Tibial nerve (tissue), 4 donors: ENCODE results near the gene NOS1AP. TPM values are rescaled to one million over a fixed set of nuclear protein-coding genes. Genes with fewer than 3 reads are reported as not detected.

Source experiments
- DNase-seq, 2 donors: peaks; one replicate each; pipeline ENCODE4 v3.0.0-alpha.2; 2019; ENCODE audit warnings: low spot score in 2 of 2
- H3K27ac ChIP-seq, 4 donors: fragments of 200-600 bp; sonication (generic) in 3 of 4; one replicate each; pipeline ENCODE4 v1.5.1; 2017 to 2019; ENCODE audit warnings: mild to moderate bottlenecking in 1 of 4
- H3K27me3 ChIP-seq, 2 donors: fragments of 200-600 bp; sonication (generic) in 1 of 2; one replicate each; pipeline versions ENCODE4 v1.5.1 to v1.6.0; 2017 to 2019
- H3K36me3 ChIP-seq, 3 donors: fragments of 200-600 bp; sonication (generic); one replicate each; pipeline ENCODE4 v1.5.1; 2018 to 2019
- H3K4me1 ChIP-seq, 4 donors: fragments of 200-600 bp; sonication (generic) in 3 of 4; one replicate each; pipeline ENCODE4 v1.5.1; 2017 to 2019
- H3K4me3 ChIP-seq, 4 donors: fragments of 200-600 bp; sonication (generic) in 3 of 4; one replicate each; pipeline ENCODE4 v1.5.1; 2017 to 2019; ENCODE audit warnings: mild to moderate bottlenecking in 1 of 4, moderate library complexity in 1 of 4
- H3K9me3 ChIP-seq, 4 donors: fragments of 200-600 bp; sonication (generic) in 3 of 4; one replicate each; pipeline ENCODE4 v1.5.1; 2017 to 2019
- EP300 ChIP-seq, 2 donors: sonication (generic); formaldehyde crosslinking; IDR thresholded peaks; one replicate each; pipeline ENCODE4 v1.6.1; 2017; ENCODE audit warnings: antibody characterized with exemption in 2 of 2, mild to moderate bottlenecking in 1 of 2
- POLR2A ChIP-seq, 2 donors: fragments of 450-650 bp; IDR thresholded peaks; one replicate each; pipeline ENCODE4 v1.6.1; 2017; ENCODE audit warnings: antibody characterized with exemption in 2 of 2, mild to moderate bottlenecking in 2 of 2, moderate library complexity in 2 of 2
- WGBS, 2 donors: methylation state at CpG; one replicate each; pipeline ENCODE4 v1.1.5; 2018; 5-methylcytosine and 5-hydroxymethylcytosine counted together
- total RNA-seq, 4 donors: library from RNA; depleted of rRNA; stranded (reverse); fragments of >200 nt; gene quantifications; one replicate each; pipeline ENCODE4 v1.1.0, GENCODE V29; 2016
- TF ChIP-seq, protein P1 (sequence below), 5 experiments: fragments of 200-600 bp in 3 of 5; fragments of 450-650 bp in 2 of 5; sonication (generic) in 3 of 5; IDR thresholded peaks; one replicate each; pipeline ENCODE4 v1.5.1; 2016 to 2019; ENCODE audit warnings: antibody characterized with exemption in 5 of 5, mild to moderate bottlenecking in 3 of 5, moderate library complexity in 2 of 5

Gene NOS1AP
- total RNA-seq, 4 donors from 2014 or later, result 2.7 to 11.2 (median 5.3) TPM

DNA sequence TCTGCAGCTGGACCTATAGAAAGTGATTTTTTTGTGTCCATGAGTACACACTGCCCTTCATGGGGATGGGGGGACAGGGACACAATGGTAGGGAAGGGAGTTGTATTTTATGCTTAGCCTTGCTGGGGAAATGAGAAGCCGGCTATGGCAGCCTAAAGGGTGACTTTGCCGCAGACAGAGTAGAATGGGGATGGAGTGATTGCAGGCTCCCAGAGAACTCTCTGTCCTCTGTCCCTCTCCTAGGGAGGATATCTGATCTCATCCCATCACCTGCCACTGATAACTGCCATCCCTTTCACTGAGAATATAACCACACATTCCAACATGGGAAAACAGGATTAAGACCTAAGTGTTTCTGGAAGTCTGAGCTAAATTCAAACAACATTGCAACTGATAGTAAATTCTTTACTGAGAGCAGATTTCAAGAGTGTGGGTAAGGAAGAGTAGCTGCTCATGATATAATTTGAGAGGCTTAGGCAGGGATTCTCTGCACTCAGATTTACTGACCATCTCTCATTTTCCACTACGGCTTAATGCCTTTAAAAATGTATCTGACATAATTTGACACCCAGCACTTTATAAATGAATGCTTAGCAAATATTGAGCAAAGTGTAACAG, 328.6 kb downstream of the NOS1AP start:
- Histone ChIP-seq H3K4me1 (no peaks in the 10 kb centered on the region), H3K36me3 (no peaks in the 10 kb centered on the region), H3K27ac (no peak overlapping the region), H3K4me3 (no peak overlapping the region), H3K27me3 (no peaks in the 10 kb centered on the region), H3K9me3 (no peaks in the 10 kb centered on the region)
- DNase-seq, result no peak
- TF ChIP-seq, protein P1, sequence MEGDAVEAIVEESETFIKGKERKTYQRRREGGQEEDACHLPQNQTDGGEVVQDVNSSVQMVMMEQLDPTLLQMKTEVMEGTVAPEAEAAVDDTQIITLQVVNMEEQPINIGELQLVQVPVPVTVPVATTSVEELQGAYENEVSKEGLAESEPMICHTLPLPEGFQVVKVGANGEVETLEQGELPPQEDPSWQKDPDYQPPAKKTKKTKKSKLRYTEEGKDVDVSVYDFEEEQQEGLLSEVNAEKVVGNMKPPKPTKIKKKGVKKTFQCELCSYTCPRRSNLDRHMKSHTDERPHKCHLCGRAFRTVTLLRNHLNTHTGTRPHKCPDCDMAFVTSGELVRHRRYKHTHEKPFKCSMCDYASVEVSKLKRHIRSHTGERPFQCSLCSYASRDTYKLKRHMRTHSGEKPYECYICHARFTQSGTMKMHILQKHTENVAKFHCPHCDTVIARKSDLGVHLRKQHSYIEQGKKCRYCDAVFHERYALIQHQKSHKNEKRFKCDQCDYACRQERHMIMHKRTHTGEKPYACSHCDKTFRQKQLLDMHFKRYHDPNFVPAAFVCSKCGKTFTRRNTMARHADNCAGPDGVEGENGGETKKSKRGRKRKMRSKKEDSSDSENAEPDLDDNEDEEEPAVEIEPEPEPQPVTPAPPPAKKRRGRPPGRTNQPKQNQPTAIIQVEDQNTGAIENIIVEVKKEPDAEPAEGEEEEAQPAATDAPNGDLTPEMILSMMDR (IDR thresholded peaks at IDR 0.05), result no peak
- TF ChIP-seq POLR2A (IDR thresholded peaks at IDR 0.05), result no peak
- no peak for TF ChIP-seq EP300 (IDR thresholded peaks at IDR 0.05)
- 46 to 65% methylated on average over 3 of the region's 3 CpGs for WGBS, 2 donors

DNA sequence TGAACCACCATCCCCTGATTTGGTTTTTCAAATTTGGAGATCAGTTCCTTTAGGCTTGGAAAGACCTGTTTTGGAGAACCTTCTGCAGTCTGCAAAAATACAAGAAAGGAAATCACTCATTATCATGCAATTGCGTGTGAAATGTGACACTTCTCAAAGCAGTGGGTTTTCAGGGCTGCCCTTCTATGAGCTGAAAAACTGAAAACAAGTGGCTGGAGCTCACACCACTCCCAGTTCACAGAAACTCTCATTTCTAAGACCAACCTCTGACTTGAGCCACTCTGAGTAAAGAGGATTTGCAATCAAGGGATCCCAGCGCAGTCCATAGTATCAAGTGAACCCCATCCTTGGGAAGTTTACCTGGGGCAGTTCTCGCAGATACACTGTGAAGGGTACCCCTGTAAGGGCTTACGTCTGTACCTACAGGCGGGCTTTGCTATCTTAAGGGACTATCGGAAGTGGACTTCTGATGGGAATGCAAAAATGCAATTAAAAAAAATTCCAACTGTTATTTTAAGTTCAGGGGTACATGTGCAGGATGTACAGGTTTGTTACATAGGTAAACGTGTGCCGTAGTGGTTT, 329.6 kb downstream of the NOS1AP start:
- DNase-seq, result no peak
- TF ChIP-seq, protein P1 (IDR thresholded peaks at IDR 0.05), result no peak
- TF ChIP-seq EP300 (IDR thresholded peaks at IDR 0.05) (no peak), POLR2A (IDR thresholded peaks at IDR 0.05) (no peak)
- no peak overlapping the region for H3K4me3 ChIP-seq
- no peaks in the 10 kb centered on the region for H3K36me3 ChIP-seq
- WGBS, 2 donors, result 86 to 88% methylated on average over 8 of the region's 8 CpGs
- H3K4me1 ChIP-seq, result no peaks in the 10 kb centered on the region
- no peaks in the 10 kb centered on the region for H3K9me3 ChIP-seq
- H3K27me3 ChIP-seq, result no peaks in the 10 kb centered on the region
- no peak overlapping the region for H3K27ac ChIP-seq

DNA sequence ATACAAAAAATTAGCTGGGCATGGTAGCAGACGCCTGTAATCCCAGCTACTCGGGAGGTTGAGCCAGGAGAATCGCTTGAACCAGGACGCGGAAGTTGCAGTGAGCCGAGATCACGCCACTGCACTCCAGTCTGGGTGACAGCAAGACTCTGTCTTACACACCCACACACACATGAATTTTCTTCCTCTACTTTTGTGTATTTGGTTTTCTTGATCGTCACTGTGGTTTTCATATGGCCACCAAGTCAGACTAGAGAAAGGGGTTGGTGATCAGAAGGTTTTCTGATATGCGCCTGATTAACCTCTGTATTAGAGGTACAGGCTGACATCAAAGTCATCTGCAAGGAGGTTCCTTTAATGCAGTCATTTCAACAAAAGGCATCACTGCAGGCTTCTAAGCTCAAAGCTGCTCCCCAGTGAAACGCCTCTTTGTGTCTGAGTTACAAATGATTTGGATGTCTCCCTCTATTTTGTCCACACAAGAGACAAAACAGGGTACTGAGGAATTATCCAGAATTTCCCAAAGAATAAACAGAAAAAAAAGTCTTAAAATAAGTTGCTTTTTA, 331.4 kb downstream of the NOS1AP start:
- WGBS, 2 donors, result 72 to 75% methylated on average over 10 of the region's 10 CpGs
- Histone ChIP-seq H3K27me3 (no peaks in the 10 kb centered on the region), H3K4me3 (no peak overlapping the region), H3K27ac (no peak overlapping the region), H3K9me3 (no peaks in the 10 kb centered on the region), H3K36me3 (no peaks in the 10 kb centered on the region), H3K4me1 (peaks cover 0 to 11% (median 3%) of the 10 kb centered on the region in 4 donors)
- TF ChIP-seq EP300 (IDR thresholded peaks at IDR 0.05), result no peak
- no peak for DNase-seq

DNA sequence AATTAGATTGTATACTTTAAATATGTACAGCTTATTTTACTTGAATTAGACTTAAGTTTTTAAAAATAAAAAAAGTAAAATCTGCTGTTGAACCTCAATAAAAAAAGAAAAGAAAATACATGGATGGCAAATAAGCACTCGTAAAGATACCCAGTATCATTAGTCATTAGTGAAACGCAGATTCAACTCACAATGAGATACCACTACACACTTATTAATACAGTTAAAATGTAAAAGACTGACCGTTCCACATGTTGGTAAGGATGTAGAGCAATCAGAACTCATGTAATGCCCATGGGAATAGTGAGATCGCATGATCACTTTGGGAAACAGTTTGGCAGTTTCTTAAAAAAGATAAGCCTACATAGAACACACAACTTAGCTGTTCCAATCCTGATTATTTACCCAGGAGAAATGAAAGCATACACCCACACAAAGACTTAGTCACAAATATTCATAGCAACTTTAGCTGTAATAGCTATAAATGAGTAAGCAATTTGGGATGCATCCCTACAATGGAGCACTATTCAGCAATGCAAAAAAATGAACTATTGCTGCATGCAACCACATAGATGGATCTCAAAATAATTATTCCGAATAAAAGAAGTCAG, 335.2 kb downstream of the NOS1AP start:
- no peak overlapping the region for H3K27ac ChIP-seq
- no peaks in the 10 kb centered on the region for H3K9me3 ChIP-seq
- peaks cover 0 to 11% (median 5%) of the 10 kb centered on the region in 4 donors for H3K4me1 ChIP-seq
- no peaks in the 10 kb centered on the region for H3K27me3 ChIP-seq
- no peaks in the 10 kb centered on the region for H3K36me3 ChIP-seq
- no peak for DNase-seq
- WGBS, 2 donors, result 44 to 67% methylated on average over 5 of the region's 5 CpGs
- H3K4me3 ChIP-seq, result no peak overlapping the region
- TF ChIP-seq POLR2A (IDR thresholded peaks at IDR 0.05), result no peak
- TF ChIP-seq, protein P1 (IDR thresholded peaks at IDR 0.05), result no peak
- no peak for TF ChIP-seq EP300 (IDR thresholded peaks at IDR 0.05)

DNA sequence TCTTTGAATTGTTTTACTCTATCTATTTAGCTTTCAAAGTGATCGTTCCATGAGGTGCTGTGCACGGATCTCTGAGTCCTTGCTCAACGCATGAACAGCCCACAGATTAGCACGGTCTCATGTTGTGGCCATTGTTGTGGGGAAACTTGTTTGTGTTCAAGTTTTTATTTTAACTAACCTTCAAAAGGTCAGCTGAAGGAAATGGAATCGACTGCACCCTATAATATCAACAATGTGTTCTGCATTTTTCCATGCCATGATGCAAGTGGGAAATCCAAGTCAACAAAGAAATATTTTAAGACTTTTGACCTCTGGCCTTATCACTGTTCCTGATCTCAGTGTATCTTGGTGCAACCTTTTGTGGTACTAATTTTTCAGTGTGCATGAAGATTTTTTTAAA, 336.3 kb downstream of the NOS1AP start:
- Histone ChIP-seq H3K4me1 (peaks cover 0 to 11% (median 5%) of the 10 kb centered on the region in 4 donors), H3K9me3 (no peaks in the 10 kb centered on the region), H3K4me3 (no peak overlapping the region), H3K36me3 (no peaks in the 10 kb centered on the region), H3K27ac (no peak overlapping the region), H3K27me3 (no peaks in the 10 kb centered on the region)
- TF ChIP-seq EP300 (IDR thresholded peaks at IDR 0.05), result no peak
- TF ChIP-seq POLR2A (IDR thresholded peaks at IDR 0.05), result no peak
- TF ChIP-seq, protein P1 (IDR thresholded peaks at IDR 0.05), result no peak
- WGBS, 2 donors, result 45 to 53% methylated on average over 5 of the region's 5 CpGs
- DNase-seq, result no peak
